ENCODE data around the gene GNAI3. TPM values are rescaled to one million over a fixed set of nuclear protein-coding genes. Genes with fewer than 3 reads are reported as not detected.

Gene GNAI3

DNA sequence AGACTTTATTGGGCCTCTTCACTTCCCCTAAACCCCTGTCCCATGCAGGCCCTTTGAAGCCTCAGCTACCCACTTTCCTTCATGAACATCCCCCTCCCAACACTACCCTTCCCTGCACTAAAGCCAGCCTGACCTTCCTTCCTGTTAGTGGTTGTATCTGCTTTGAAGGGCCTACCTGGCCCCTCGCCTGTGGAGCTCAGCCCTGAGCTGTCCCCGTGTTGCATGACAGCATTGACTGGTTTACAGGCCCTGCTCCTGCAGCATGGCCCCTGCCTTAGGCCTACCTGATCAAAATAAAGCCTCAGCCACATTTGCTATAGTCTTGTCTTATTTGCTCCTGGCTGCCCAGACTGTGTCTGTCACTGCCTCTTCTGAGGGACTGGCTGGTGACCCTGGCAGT lies 113.0 kb downstream of the GNAI3 start:
- H2BK5ac ChIP-seq (ENCODE audit: low read length): no peak overlapping the region
- no peak overlapping the region for H3K27ac ChIP-seq (replicated peaks; ENCODE audit: low read length)
- no peak overlapping the region for H3K18ac ChIP-seq (ENCODE audit: low read length)
- no peak overlapping the region for H3K4me2 ChIP-seq (ENCODE audit: insufficient read depth, low read length, poor library complexity, severe bottlenecking)
- H3K9me3 ChIP-seq (replicated peaks in 1 of 2; ENCODE audit: control insufficient read depth in 2 of 2, insufficient read depth in 1 of 2, low read depth in 1 of 2, low read length in 2 of 2): no peaks in the 10 kb centered on the region
- H3K23ac ChIP-seq (ENCODE audit: low read depth, low read length, poor library complexity): no peak overlapping the region
- H2AFZ ChIP-seq (ENCODE audit: low read length): no peak overlapping the region
- WGBS, 2 donors (ENCODE audit: extremely low coverage in 2 of 2, insufficient read length in 2 of 2, insufficient replicate concordance in 1 of 2): no CpG with 5 or more reads among the region's 2 CpGs
- no peak overlapping the region for H2BK12ac ChIP-seq (ENCODE audit: low read length)
- no peak overlapping the region for H3K14ac ChIP-seq (ENCODE audit: low read length)
- no peak overlapping the region for H4K91ac ChIP-seq (ENCODE audit: low read depth, low read length, poor library complexity)
- no peak overlapping the region for H3K4me3 ChIP-seq (ENCODE audit: low read length in 2 of 2)
- no peak overlapping the region for H2BK15ac ChIP-seq (ENCODE audit: low read length)
- DNase-seq (ENCODE audit: low spot score): no peak
- H3K4ac ChIP-seq (ENCODE audit: low read length): no peak overlapping the region
- peaks cover 0 to 14% of the 10 kb centered on the region in 2 donors for H3K36me3 ChIP-seq (replicated peaks in 1 of 2; ENCODE audit: control insufficient read depth in 2 of 2, insufficient read depth in 2 of 2, low read length in 2 of 2)
- no peaks in the 10 kb centered on the region for H3K79me1 ChIP-seq (ENCODE audit: low read depth, low read length)
- H3K4me1 ChIP-seq (ENCODE audit: control insufficient read depth in 2 of 2, insufficient read depth in 1 of 2, low read depth in 1 of 2, low read length in 2 of 2): peaks cover 3 to 4% of the 10 kb centered on the region in 2 donors
- no peak overlapping the region for H2AK5ac ChIP-seq (ENCODE audit: low read depth, low read length)
- H3K9ac ChIP-seq (ENCODE audit: low read depth, low read length, poor library complexity): peak overlapping the region; percentile 24
- H3K27me3 ChIP-seq (ENCODE audit: control insufficient read depth in 3 of 3, insufficient read depth in 3 of 3, low read depth in 1 of 3, low read length in 3 of 3): no peaks in the 10 kb centered on the region
- no peak overlapping the region for H4K8ac ChIP-seq (ENCODE audit: low read depth, low read length)
- H2BK120ac ChIP-seq (ENCODE audit: low read depth, low read length): no peak overlapping the region

DNA sequence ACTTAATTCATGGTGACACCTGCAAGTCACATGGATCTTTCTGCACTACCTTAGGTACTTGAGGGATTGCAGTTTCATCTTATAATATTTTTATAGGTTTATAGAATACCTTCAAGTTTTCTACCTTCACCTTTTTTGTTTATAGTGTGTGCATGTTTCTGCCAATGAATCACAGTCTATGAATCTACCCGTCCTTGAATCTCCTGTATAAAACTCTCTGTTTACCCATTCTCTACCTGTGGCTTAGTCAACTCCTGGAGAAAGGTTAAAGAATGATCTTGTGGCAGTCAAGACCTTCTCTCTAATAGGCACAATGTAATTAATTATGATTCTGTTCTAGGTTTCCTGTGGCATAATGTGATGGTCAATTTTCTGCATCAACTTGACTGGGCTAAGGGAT lies 116.3 kb downstream of the GNAI3 start:
- no peak overlapping the region for H3K27ac ChIP-seq (replicated peaks; ENCODE audit: low read length)
- no peak overlapping the region for H3K14ac ChIP-seq (ENCODE audit: low read length)
- H4K8ac ChIP-seq (ENCODE audit: low read depth, low read length): no peak overlapping the region
- no peak overlapping the region for H2AFZ ChIP-seq (ENCODE audit: low read length)
- H3K9ac ChIP-seq (ENCODE audit: low read depth, low read length, poor library complexity): no peak overlapping the region
- no peak overlapping the region for H2BK15ac ChIP-seq (ENCODE audit: low read length)
- peaks cover 2% of the 10 kb centered on the region for H3K79me1 ChIP-seq (ENCODE audit: low read depth, low read length)
- no peak overlapping the region for H2BK5ac ChIP-seq (ENCODE audit: low read length)
- DNase-seq (ENCODE audit: low spot score): no peak
- no peak overlapping the region for H2BK12ac ChIP-seq (ENCODE audit: low read length)
- H3K4me3 ChIP-seq (ENCODE audit: low read length in 2 of 2): no peak overlapping the region
- no peaks in the 10 kb centered on the region for H3K27me3 ChIP-seq (ENCODE audit: control insufficient read depth in 3 of 3, insufficient read depth in 3 of 3, low read depth in 1 of 3, low read length in 3 of 3)
- no peak overlapping the region for H3K18ac ChIP-seq (ENCODE audit: low read length)
- H3K36me3 ChIP-seq (replicated peaks in 1 of 2; ENCODE audit: control insufficient read depth in 2 of 2, insufficient read depth in 2 of 2, low read length in 2 of 2): peaks cover 0 to 6% of the 10 kb centered on the region in 2 donors
- no peak overlapping the region for H3K4me2 ChIP-seq (ENCODE audit: insufficient read depth, low read length, poor library complexity, severe bottlenecking)
- H4K91ac ChIP-seq (ENCODE audit: low read depth, low read length, poor library complexity): no peak overlapping the region
- H3K9me3 ChIP-seq (replicated peaks in 1 of 2; ENCODE audit: control insufficient read depth in 2 of 2, insufficient read depth in 1 of 2, low read depth in 1 of 2, low read length in 2 of 2): no peaks in the 10 kb centered on the region
- no CpG with 5 or more reads among the region's 1 CpG for WGBS, 2 donors (ENCODE audit: extremely low coverage in 2 of 2, insufficient read length in 2 of 2, insufficient replicate concordance in 1 of 2)
- no peak overlapping the region for H2BK120ac ChIP-seq (ENCODE audit: low read depth, low read length)
- H3K4me1 ChIP-seq (ENCODE audit: control insufficient read depth in 2 of 2, insufficient read depth in 1 of 2, low read depth in 1 of 2, low read length in 2 of 2): peaks cover 0 to 2% of the 10 kb centered on the region in 2 donors
- no peak overlapping the region for H3K23ac ChIP-seq (ENCODE audit: low read depth, low read length, poor library complexity)
- no peak overlapping the region for H2AK5ac ChIP-seq (ENCODE audit: low read depth, low read length)
- H3K4ac ChIP-seq (ENCODE audit: low read length): no peak overlapping the region

GRCh38 chr1:109667452-109668122 lies 119.2 kb downstream of the GNAI3 start, which contains the start of gene GSTM2:
Gene GSTM2, plus strand, starts transcription at chr1:109668057. Its CDS starts 59 bp downstream, at chr1:109668116.
- Histone ChIP-seq H2BK120ac (ENCODE audit: low read depth, low read length) (no peak within 1 kb of the TSS), H3K27ac (replicated peaks; ENCODE audit: low read length) (no peak within 1 kb of the TSS), H3K9me3 (replicated peaks in 1 of 2; ENCODE audit: control insufficient read depth in 2 of 2, insufficient read depth in 1 of 2, low read depth in 1 of 2, low read length in 2 of 2) (peaks cover 0 to 2% of the 10 kb centered on the region in 2 donors), H3K4me1 (ENCODE audit: control insufficient read depth in 2 of 2, insufficient read depth in 1 of 2, low read depth in 1 of 2, low read length in 2 of 2) (peaks cover 0 to 2% of the 10 kb centered on the region in 2 donors), H2BK15ac (ENCODE audit: low read length) (no peak within 1 kb of the TSS), H2AK5ac (ENCODE audit: low read depth, low read length) (peak within 1 kb of the TSS; percentile 70), H3K36me3 (replicated peaks in 1 of 2; ENCODE audit: control insufficient read depth in 2 of 2, insufficient read depth in 2 of 2, low read length in 2 of 2) (peaks cover 0 to 6% of the 10 kb centered on the region in 2 donors), H3K27me3 (ENCODE audit: control insufficient read depth in 3 of 3, insufficient read depth in 3 of 3, low read depth in 1 of 3, low read length in 3 of 3) (no peaks in the 10 kb centered on the region), H3K9ac (ENCODE audit: low read depth, low read length, poor library complexity) (peak within 1 kb of the TSS; percentile 5), H3K4ac (ENCODE audit: low read length) (no peak within 1 kb of the TSS), H2BK12ac (ENCODE audit: low read length) (no peak within 1 kb of the TSS), H4K8ac (ENCODE audit: low read depth, low read length) (no peak within 1 kb of the TSS), H3K23ac (ENCODE audit: low read depth, low read length, poor library complexity) (no peak within 1 kb of the TSS), H2BK5ac (ENCODE audit: low read length) (no peak within 1 kb of the TSS), H4K91ac (ENCODE audit: low read depth, low read length, poor library complexity) (no peak within 1 kb of the TSS), H3K4me3 (ENCODE audit: low read length in 2 of 2) (peak within 1 kb of the TSS; percentile 51 to 70), H3K4me2 (ENCODE audit: insufficient read depth, low read length, poor library complexity, severe bottlenecking) (peak within 1 kb of the TSS; percentile 57), H2AFZ (ENCODE audit: low read length) (peak within 1 kb of the TSS; percentile 78), H3K79me1 (ENCODE audit: low read depth, low read length) (peaks cover 2% of the 10 kb centered on the region), H3K18ac (ENCODE audit: low read length) (peak within 1 kb of the TSS; percentile 80), H3K14ac (ENCODE audit: low read length) (no peak within 1 kb of the TSS)
- WGBS, 2 donors (ENCODE audit: extremely low coverage in 2 of 2, insufficient read length in 2 of 2, insufficient replicate concordance in 1 of 2): no CpG with 5 or more reads among the region's 22 CpGs
- peak; percentile 83 for DNase-seq (ENCODE audit: low spot score)

Small RNA genes within 50 kb of the gene (small RNA-seq; reads per million reads assigned to genes)
- not detected for gene RNU6V (ENCODE audit: insufficient read depth)
